Right ventricle myocardium inferior (tissue), 1 donor: Measurements from ENCODE around the gene APPL2. TPM values are rescaled to one million over a fixed set of nuclear protein-coding genes. Genes with fewer than 3 reads are reported as not detected.

Source experiments
- ATAC-seq: fragments of 200-7000 bp; cut with Tn5 transposase; one replicate; pipeline ENCODE4 v1.9.1; 2020; ENCODE audit warnings: mild to moderate bottlenecking, moderate library complexity
- DNase-seq: peaks from one replicate; pipeline ENCODE4 v3.0.0; 2021; ENCODE audit errors: missing footprints
- intact Hi-C: fragments of 100-400 bp; cut with DNase I; formaldehyde crosslinking; loops from one replicate; pipeline ENCODE4 v1.11.0; 2022
- total RNA-seq: library from RNA; stranded (reverse); fragmentation: NEBNext Ultra II Directional; extraction: Animal tissue kit (Norgen Biotek cat#: 25700); gene quantifications from one replicate; pipeline ENCODE4 v1.2.1, GENCODE V29; 2021
- donor health status: DM: no; HTN: yes; CAD: no; lungs with severe emphysema.

APPL2 gene
- total RNA-seq, 1 donor from 2014 or later: 20.9 TPM

DNA sequence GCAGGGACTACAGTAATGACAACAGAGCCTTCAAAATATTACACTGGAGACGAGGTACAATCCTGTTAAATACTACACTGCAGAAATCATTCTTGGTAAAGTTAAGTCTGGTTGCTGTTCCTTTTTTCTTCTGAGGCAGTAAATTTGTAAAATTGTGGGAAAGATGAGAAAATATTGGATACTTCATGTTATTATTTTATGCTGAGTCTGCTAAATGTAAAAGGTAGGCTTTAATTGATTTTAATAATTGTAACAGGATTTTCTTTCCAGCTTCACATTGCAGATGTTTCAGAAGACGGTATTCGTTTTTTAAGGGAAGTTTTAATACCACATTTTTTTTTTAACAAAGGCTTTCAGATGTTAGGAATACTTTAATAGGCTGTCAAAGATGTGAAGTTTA is 65.8 kb downstream of the APPL2 start:
- no peak for ATAC-seq
- intact Hi-C loops: loop anchor here (5.0 kb wide), 1 partner anchor 38 kb away; no protein-coding TSS in a partner anchor
- no peak for DNase-seq

GRCh38 chr12:105168006-105168405 is 68.0 kb downstream of the APPL2 start:
- intact Hi-C loops: no loop called here
- DNase-seq: no peak
- no peak for ATAC-seq

DNA sequence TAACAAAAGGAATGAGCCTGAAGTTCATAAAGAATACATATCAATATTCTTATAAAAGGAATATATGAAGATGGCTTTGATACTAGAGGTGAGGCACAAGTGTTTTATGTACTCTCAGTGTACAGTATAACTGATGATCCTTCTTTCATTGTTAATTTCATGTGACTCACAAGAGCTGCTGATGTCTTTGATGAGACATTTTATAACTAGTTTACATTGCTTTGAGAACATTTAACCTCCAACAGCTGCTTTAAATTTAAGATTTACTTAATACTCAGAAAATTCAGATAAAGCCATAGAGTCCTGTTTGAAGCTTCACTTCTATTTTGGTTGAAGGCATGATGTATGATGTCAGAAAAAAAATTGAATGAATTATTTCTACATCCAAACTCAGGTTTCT is 68.6 kb downstream of the APPL2 start:
- DNase-seq (no peak), ATAC-seq (no peak)
- intact Hi-C loops: no loop called here

- ATAC-seq (no peak), DNase-seq (no peak)
- intact Hi-C loops: no loop called here
Observed at GRCh38 chr12:105166736-105167135, 69.2 kb downstream of the APPL2 start.

- DNase-seq (no peak), ATAC-seq (no peak)
- intact Hi-C loops: no loop called here
Observed at GRCh38 chr12:105164068-105164467, 71.9 kb downstream of the APPL2 start.

DNA sequence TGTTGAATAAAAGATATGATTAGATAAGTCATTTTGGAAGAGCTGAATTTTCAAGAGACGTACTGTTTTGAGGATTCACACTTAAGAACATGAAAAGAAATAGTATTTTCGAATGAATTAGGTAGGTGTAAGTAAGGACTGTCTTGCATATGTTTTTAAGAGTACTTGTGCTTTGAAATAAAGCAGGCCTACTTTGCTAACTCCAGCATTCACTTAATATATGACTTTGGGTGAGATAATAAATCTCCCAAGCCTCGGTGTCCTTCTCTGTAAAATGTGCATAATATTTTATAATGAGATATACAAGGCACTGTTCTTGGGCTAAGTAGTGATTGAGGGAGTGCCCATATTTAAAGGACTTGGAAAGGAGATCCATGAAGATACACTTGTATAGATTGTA is 73.8 kb downstream of the APPL2 start:
- no peak for ATAC-seq
- DNase-seq: no peak
- intact Hi-C loops: no loop called here

DNA sequence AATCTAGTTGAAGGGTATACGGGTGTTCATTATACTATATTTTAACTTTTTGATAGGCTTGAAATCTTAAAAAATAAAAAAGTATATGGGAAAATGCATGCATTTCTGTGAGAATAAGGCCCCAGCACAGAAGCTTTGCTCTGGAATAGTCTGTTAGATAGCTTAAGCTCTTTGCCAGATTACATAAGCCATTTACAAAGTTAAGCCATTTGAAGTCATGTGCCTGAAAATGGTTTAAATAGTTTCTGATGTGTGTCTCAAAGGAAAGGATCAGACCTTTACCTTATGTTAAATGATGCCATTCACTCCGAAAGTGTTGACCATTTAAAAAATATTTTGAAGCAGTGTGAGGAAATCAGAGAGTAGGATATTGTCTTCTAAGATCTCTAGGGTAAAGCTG is 77.1 kb downstream of the APPL2 start:
- no peak for DNase-seq
- ATAC-seq: no peak
- intact Hi-C loops: no loop called here

DNA sequence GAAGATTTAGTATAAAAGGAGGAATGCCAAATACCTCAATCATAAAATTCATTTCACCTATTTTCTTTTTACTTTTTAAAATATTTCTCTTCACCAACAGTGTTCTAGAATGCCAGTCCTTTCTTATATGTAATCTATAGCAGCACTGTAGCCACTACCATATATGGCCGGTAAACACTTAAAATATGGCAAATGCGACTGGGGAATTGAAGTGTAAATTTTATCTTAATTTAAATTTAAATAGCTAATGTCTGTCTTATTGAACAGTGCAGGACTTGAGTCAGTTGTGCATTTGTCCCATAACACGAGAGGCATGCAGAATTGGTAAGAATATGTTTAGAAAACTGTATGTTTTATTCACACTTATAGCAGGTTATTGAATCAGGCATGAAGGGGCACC is 78.4 kb downstream of the APPL2 start:
- no peak for ATAC-seq
- DNase-seq: no peak
- intact Hi-C loops: no loop called here

DNA sequence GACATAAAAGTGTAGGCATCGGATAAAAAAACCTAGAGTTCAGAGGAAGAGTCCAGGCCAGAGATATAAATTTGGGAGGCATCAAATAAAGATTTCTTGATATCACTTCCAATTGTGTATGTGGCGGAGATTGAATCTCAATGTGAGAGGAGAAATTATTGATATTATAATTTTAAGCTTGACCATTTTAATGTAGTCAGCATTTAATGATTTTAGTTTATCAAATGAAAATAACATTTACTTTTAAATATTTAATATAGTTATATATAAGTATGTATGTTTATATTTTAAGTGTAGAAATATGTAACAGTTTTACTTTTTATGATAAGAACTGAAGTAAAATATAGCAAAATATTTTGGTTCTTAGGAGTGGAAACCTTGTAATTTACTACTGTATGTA is 79.7 kb downstream of the APPL2 start:
- intact Hi-C loops: no loop called here
- ATAC-seq: no peak
- no peak for DNase-seq

- no peak for ATAC-seq
- DNase-seq: no peak
- intact Hi-C loops: no loop called here
Observed at GRCh38 chr12:105142259-105142658, 93.7 kb downstream of the APPL2 start.

DNA sequence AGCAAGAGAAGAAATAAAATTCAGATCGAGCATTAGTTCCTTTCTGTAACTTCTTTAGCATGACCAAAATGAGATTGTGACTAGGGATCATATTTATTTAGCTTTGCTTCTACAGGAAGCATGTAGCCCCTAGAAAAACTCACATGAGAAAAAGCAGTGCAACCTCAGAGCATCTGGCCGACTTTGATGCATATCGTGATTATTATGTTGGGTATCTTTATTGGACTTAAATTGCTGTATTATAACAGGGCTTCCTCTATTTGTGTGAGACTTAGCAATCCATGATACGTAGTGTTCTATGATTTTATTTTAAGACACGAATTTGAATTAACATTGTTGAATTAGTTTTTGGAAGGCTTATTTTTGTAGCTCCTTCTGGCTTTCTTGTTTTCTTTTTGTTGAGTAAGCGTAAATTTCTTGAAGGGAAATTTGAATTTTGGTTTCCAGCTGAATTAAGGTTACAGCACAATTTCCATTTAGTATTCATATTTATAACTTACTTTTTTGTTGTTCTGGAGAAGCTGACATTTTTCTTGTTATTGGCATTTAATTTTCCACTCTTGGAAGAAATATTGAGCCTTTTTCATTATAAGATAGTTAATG is 94.6 kb downstream of the APPL2 start:
- DNase-seq: no peak
- no peak for ATAC-seq
- intact Hi-C loops: no loop called here

- no peak for ATAC-seq
- intact Hi-C loops: no loop called here
- no peak for DNase-seq
Observed at GRCh38 chr12:105138248-105138647, 97.7 kb downstream of the APPL2 start.

Other genes starting within 250 kb of the APPL2 start
- gene NOPCHAP1, start 249.9 kb downstream of the APPL2 start, total RNA-seq: 9.9 TPM
- gene ALDH1L2, start 151.7 kb downstream of the APPL2 start, total RNA-seq: 2.7 TPM
- 23.9 TPM for gene WASHC4, start 128.4 kb downstream of the APPL2 start, total RNA-seq
- gene C12orf75, start 94.5 kb upstream of the APPL2 start, total RNA-seq: 1.2 TPM